HUES6 (cell line): ENCODE measurements around the gene PROSER1.

Source experiments
- H3K27ac ChIP-seq: 2 replicates; pipeline ENCODE4 v1.7.0; 2013; ENCODE audit warnings: low read depth, mild to moderate bottlenecking, low read length, inconsistent platforms
- H3K27me3 ChIP-seq: 2 replicates; pipeline ENCODE4 v1.6.1; 2013; ENCODE audit warnings: low read length; ENCODE audit not compliant: control insufficient read depth, insufficient read depth
- H3K36me3 ChIP-seq: 2 replicates; pipeline ENCODE4 v1.6.1; 2013; ENCODE audit warnings: low read length; ENCODE audit not compliant: control insufficient read depth, insufficient read depth
- H3K4me1 ChIP-seq: 2 replicates; pipeline ENCODE4 v1.6.1; 2013; ENCODE audit warnings: low read length; ENCODE audit not compliant: control insufficient read depth, insufficient read depth
- H3K4me3 ChIP-seq: 2 replicates; pipeline ENCODE4 v1.5.1; 2013; ENCODE audit warnings: low read depth, low read length
- H3K9ac ChIP-seq: one replicate; pipeline ENCODE4 v1.6.1; 2013; ENCODE audit warnings: mild to moderate bottlenecking, low read length
- H3K9me3 ChIP-seq: 2 replicates; pipeline ENCODE4 v1.6.1; 2013; ENCODE audit warnings: low read depth, low read length; ENCODE audit not compliant: control insufficient read depth, insufficient read depth

The PROSER1 gene

DNA sequence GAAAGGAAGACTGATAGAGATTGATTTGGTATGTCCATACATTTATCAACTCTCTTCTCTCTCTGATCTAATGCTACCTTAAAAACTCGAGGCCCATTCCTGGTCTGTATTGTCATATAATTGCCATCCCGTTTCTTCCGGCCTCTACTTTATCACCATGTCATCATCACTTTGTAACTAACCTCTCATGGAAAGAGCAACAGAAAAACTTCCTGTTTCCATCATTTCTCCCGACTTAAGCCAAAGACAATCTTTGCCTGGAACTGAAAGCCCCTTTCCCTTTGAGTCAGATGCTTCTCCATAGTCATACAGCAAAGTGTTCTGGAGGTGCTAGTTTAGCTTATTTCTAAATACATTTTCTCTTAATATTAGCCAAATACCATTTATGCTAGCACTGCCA lies 44.5 kb downstream of the PROSER1 start:
- H3K9me3 ChIP-seq: no peaks in the 10 kb centered on the region
- no peaks in the 10 kb centered on the region for H3K36me3 ChIP-seq
- no peaks in the 10 kb centered on the region for H3K4me1 ChIP-seq
- H3K27ac ChIP-seq: no peak overlapping the region
- H3K27me3 ChIP-seq: no peaks in the 10 kb centered on the region
- no peak overlapping the region for H3K4me3 ChIP-seq
- H3K9ac ChIP-seq: no peak overlapping the region

DNA sequence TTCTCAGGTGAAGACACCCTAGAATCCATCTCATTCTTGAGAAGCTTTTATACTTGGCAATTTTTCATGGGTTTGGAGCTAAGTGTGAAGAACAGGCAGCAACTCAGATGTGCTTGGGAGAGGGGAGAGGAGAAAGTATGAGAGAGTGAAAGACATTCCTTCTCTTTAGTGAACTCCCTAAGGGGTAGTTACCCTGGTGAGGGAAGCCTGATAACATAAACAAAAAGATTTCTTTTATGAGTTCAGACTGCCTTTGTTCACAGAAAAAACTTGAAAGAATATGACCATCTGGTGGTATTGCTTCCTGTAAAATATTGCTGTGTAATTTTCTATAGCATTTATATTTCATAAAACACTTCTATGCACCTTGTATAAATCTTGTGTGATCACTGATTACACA lies 47.2 kb downstream of the PROSER1 start, which contains the start of gene STOML3:
Gene STOML3, minus strand, starts transcription at position 139 of the 400 bp plus-strand sequence. Its CDS starts 110 bp downstream, at position 29.
- Histone ChIP-seq H3K27me3 (no peaks in the 10 kb centered on the region), H3K4me3 (no peak within 1 kb of the TSS), H3K9ac (no peak within 1 kb of the TSS), H3K4me1 (no peaks in the 10 kb centered on the region; the same call in 1 of the 2 replicates), H3K9me3 (no peaks in the 10 kb centered on the region), H3K36me3 (no peaks in the 10 kb centered on the region), H3K27ac (no peak within 1 kb of the TSS)

DNA sequence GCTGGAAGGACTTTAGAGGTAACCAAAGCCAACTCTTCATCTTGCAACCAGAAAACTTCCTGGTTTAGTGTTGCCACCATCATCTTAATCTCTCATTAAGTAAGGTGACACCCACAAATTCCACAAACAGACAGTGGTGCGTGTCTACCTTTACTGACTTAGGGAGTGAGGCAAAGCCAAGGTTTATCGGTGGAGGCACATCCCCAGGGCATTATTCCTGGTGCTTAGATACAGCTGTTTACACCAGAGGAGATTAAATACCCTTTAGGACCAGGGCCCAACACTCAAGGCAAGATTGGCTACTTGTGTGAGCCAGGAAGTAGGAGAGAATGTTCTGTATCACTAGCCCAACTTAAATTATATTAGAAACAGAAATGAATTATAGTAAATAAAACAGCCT lies 56.8 kb downstream of the PROSER1 start:
- Histone ChIP-seq H3K9ac (no peak overlapping the region), H3K4me3 (no peak overlapping the region)

DNA sequence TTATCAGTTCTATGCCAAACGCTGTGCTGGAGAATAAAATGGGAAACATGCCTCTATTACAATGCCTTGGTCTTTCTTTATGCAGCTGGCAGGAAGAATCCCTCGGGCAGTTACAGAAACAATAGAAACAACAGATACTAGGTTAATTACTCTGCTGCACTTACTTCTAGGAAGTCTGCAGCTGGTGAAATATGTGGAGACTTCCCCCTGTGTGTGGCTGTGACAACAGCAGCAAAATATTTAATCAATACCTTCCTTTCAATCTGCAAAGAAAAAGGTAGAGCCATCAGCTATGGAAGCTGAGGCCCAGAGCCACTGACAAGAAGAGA lies 57.2 kb downstream of the PROSER1 start:
- H3K27me3 ChIP-seq: no peaks in the 10 kb centered on the region
- H3K9me3 ChIP-seq: peaks cover 6% of the 10 kb centered on the region; the same call in 1 of the 2 replicates

More for the DNA sequence above, 56.8 kb downstream of the PROSER1 start:
- Histone ChIP-seq H3K27ac (no peak overlapping the region), H3K4me1 (peaks cover 11% of the 10 kb centered on the region), H3K9me3 (peaks cover 6% of the 10 kb centered on the region; the same call in 1 of the 2 replicates), H3K36me3 (no peaks in the 10 kb centered on the region), H3K27me3 (no peaks in the 10 kb centered on the region)

DNA sequence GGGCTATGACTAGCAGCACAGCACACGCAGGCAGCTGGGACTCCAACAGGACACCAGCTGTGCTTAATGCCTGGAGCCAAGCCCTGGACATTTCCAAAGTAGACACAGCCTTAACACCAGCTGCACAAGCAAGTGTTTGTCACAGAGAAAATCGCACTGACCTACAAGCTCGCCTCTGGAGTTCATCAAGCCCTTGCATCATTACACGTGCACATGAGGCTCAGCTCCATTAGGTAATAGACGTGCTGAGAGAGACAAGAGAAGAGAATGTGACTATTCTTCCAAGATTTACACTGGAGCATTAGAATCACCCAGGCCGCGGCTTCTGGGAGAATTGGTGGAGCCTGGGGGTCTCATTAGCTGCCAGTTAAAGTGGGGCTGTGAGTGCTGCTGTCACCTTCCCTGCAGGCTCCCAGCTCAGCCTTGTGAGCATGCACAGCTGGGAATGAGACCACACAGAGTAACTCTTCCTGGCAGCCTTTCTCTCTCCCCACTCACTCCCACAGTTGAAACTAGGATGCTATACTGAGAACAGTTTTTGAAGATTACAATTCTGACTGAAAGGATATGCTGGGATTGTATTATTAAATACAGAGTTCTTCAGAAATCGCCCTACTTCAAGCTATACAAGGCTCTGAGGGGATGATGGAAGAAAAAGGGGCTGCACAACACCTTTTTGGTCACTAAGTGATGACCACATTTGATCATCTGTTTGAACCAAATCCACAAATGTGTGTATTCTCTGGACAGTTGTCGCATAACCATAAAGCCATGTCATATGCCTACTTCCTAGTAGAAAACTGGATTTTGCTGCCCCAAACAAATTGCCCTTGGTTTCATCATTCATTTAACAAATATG lies 57.8 kb downstream of the PROSER1 start:
- Histone ChIP-seq H3K27me3 (no peaks in the 10 kb centered on the region), H3K36me3 (no peaks in the 10 kb centered on the region), H3K4me3 (no peak overlapping the region), H3K9ac (no peak overlapping the region), H3K4me1 (peaks cover 11% of the 10 kb centered on the region), H3K27ac (no peak overlapping the region), H3K9me3 (peaks cover 6% of the 10 kb centered on the region; the same call in 1 of the 2 replicates)

More for the DNA sequence above, 57.2 kb downstream of the PROSER1 start:
- H3K27ac ChIP-seq: no peak overlapping the region
- no peak overlapping the region for H3K9ac ChIP-seq
- H3K36me3 ChIP-seq: no peaks in the 10 kb centered on the region
- H3K4me3 ChIP-seq: no peak overlapping the region
- H3K4me1 ChIP-seq: peaks cover 11% of the 10 kb centered on the region

DNA sequence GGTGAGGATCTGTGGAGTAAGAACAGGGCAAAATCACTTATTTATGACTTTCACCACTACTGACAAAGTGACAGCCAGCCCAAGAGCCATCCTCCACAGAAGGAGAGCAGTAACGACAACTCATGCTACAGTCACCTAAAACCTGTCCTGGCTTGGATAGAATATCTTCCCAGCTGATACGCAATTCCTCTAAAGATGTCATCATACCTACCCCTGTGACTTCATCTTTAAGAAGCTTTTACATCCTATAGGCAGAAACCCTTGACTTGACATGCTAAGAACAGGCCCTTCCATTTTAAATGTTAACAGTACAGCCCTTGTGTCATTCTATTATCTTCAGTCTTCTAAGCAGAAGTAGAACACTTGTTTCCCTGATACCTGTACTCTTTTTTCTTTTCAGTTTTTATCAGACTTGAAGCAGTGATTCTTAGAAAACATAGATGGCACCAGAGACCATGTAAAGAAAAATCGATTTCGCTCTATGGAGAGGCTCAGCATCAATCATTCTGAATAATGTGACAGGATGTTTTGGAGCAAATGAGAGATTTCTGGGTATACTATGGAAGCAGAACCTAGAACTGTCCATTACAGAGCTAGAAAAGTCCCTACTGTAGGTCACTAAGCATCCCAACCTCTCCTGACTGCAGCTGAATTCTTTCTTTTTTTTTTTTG lies 67.4 kb downstream of the PROSER1 start:
- H3K36me3 ChIP-seq: no peaks in the 10 kb centered on the region
- no peak overlapping the region for H3K27ac ChIP-seq
- H3K4me1 ChIP-seq: peaks cover 13% of the 10 kb centered on the region
- H3K9ac ChIP-seq: no peak overlapping the region
- H3K4me3 ChIP-seq: no peak overlapping the region
- no peaks in the 10 kb centered on the region for H3K9me3 ChIP-seq
- H3K27me3 ChIP-seq: no peaks in the 10 kb centered on the region

DNA sequence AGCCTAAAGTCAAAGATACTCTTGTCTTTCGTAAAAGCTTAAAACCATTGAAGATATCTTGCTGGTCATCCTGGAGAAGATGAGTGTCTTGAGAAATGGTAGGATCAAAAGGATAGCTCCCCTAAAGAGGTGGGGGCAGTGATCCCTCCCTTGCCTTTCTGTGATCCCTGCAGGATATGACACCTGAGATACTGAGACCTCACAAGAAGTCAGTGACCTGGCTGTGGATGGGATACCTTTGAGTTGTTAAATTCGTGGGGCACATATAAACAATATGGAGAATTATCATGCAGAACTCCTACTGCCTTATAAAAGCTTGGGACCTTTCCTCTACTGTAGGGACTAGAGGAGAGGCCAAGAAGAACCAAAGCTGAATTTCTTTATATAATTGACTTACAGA lies 68.7 kb downstream of the PROSER1 start:
- no peak overlapping the region for H3K4me3 ChIP-seq
- no peaks in the 10 kb centered on the region for H3K36me3 ChIP-seq
- H3K9me3 ChIP-seq: no peaks in the 10 kb centered on the region
- H3K9ac ChIP-seq: no peak overlapping the region
- H3K27me3 ChIP-seq: no peaks in the 10 kb centered on the region
- peaks cover 13% of the 10 kb centered on the region for H3K4me1 ChIP-seq
- no peak overlapping the region for H3K27ac ChIP-seq

DNA sequence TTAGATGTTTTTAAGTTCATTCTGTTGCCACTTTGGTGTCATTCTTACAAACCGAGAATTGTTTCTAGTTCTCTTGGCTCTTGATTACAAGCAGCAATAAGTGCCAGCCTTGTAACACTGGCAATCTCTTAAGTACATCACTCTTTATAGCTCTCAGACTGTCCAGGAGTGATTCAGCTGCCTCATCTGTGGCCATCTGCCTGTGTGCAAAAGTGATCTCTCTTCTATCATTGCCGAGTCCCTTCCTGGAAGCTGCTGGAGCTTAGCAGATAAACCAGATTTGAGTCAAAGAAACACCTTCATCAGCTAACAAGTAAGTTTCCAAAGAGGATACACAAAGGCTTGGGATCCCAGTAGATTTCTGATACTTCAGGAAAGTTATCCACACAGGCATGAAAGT lies 70.4 kb downstream of the PROSER1 start:
- H3K27ac ChIP-seq: no peak overlapping the region
- H3K27me3 ChIP-seq: no peaks in the 10 kb centered on the region
- no peak overlapping the region for H3K9ac ChIP-seq
- H3K9me3 ChIP-seq: 0 out of 2 replicates have a peak, but pooled peaks cover 2% of the 10 kb centered on the region
- no peak overlapping the region for H3K4me3 ChIP-seq
- H3K4me1 ChIP-seq: peaks cover 13% of the 10 kb centered on the region
- no peaks in the 10 kb centered on the region for H3K36me3 ChIP-seq

DNA sequence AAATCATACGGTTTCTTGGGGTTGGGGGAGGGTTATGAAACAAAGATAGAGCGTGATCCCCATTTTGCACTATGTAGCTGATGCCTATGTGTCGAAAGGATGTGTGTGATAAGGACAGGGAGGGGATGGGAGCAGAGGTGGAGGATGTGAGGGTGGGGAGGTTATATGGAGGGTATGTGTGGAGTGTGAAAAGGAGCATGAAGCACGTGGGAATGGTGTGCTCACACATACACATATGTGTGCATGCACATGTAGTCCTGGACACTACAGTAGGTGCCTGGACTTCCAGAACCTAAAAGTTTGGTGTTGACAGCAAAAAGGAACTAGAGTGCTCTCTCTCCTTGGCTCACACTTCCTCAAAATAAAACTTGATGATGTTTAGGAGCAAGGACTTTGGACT lies 72.6 kb downstream of the PROSER1 start:
- H3K27ac ChIP-seq: no peak overlapping the region
- no peaks in the 10 kb centered on the region for H3K27me3 ChIP-seq
- no peak overlapping the region for H3K4me3 ChIP-seq
- H3K9ac ChIP-seq: no peak overlapping the region
- H3K36me3 ChIP-seq: no peaks in the 10 kb centered on the region
- peaks cover 10% of the 10 kb centered on the region for H3K9me3 ChIP-seq
- H3K4me1 ChIP-seq: peaks cover 13% of the 10 kb centered on the region

DNA sequence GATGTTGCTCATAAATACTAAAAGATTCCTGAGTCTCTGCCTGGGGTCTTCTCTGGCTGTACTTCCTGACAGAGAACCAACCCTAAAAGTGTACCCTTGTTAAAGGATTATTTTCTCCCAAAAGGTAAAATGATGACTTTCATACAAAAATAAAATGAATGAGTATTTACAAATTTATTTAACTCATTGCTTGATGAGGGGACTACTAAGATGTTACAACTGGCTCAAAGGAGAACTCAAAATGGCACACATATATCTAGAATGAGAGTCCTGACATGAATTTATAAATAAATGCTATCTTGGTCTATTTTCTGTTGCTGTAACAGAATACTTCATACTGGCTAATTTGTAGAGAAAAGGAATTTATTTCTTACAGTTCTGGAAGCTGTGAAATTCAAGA lies 77.7 kb downstream of the PROSER1 start:
- Histone ChIP-seq H3K36me3 (no peaks in the 10 kb centered on the region), H3K4me3 (no peak overlapping the region), H3K27ac (no peak overlapping the region), H3K4me1 (no peaks in the 10 kb centered on the region), H3K9ac (no peak overlapping the region), H3K27me3 (no peaks in the 10 kb centered on the region), H3K9me3 (peaks cover 19% of the 10 kb centered on the region)
